ENCODE results near the gene ALX4.
A peak's percentile ranks its signal among the peaks of the same experiment; 100 is the strongest.

Gene ALX4

DNA sequence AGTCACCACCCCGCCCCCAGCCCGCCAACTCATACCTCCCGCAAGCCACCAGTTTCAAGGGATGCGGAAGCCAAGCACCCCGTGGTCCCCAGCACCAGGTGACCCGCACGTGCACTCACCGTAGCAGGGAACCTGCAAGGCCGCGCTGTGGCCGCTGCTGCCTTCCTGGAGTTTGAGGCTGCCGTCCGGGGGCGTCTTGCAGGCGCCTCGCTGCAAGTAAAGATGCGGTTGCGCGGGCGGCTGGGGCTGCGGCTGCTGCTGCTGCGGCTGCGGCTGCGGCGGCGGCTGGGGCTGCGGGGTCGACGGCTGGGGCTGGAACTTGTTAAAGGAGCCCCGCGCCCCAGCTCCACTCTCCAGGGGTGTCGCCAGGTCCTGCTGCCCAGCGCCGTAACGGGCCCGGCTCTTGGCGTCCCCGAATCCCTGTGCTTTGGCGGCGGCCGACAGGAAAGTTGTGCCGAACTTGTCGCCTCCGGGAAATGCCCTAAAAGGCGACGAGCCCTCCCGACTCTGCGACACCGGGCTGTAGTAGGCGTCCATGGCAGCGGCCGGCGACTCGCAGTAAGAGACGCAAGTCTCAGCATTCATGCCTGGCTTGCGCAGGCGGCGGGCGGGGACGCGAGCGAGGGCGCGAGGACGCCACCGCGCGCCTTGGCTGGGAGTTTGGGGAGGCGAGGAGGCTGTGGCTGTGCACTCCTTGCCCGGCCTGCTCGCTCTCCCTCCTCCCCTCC is at the start of gene ALX4:
ALX4 (minus strand) TSS at position 662 of the 728 bp plus-strand sequence; CDS start at position 585, 77 bp downstream.
- H3K36me3 Mint-ChIP-seq (ENCODE audit: low read depth): no peaks in the 10 kb centered on the region
- H3K4me1 Mint-ChIP-seq (ENCODE audit: low read depth): peaks cover 23% of the 10 kb centered on the region
- H3K9me3 Mint-ChIP-seq: no peaks in the 10 kb centered on the region
- no peak within 1 kb of the TSS for H3K27ac Mint-ChIP-seq
- peak within 1 kb of the TSS; percentile 7 for H3K4me3 Mint-ChIP-seq
- H3K27me3 Mint-ChIP-seq: peaks cover 86% of the 10 kb centered on the region

DNA sequence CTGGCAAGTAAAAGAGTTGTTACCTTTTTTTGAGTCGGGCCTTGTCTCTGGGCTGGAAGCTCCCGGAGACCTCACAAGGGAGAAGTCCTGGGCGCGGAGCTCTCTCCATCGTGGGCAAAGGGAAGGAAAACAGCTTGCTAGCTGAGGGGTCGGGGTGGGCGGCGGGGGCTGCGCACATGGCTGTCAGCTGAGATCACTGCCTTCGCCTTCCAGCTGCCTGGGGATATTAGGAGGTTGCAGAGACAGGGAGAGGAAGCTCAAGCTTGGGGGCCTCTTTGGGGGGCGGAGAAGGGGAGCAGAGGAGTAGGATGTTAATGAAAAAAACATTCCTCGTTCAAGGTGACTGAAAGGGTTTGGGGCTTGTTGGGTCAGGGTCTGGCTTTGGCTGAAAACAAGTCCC is 49.2 kb upstream of the ALX4 start:
- Mint-ChIP-seq H3K27ac (no peak overlapping the region), H3K4me1 (ENCODE audit: low read depth) (no peaks in the 10 kb centered on the region), H3K36me3 (ENCODE audit: low read depth) (no peaks in the 10 kb centered on the region), H3K27me3 (peaks cover 22% of the 10 kb centered on the region), H3K9me3 (no peaks in the 10 kb centered on the region), H3K4me3 (no peak overlapping the region)

DNA sequence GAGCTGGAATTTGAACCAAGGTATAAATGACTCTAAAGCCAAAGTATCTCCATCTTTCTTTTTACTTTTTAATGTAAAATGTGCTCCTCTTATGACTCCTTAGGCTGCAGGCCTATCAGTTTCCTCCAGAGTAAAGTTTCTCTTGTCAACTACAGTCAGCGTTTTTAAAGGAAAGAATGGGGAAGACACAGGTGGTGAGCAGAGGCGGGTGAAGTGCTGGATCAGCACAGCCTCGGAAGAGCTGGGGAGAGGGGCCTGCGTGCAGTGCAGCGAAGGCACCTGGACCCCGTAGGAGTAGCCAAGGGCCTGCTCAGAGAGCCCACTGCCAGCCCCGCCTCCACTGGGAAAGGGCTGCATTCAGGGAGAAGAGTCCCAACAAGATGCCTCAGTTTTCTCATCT is 48.8 kb upstream of the ALX4 start:
- H3K4me3 Mint-ChIP-seq: no peak overlapping the region
- no peaks in the 10 kb centered on the region for H3K36me3 Mint-ChIP-seq (ENCODE audit: low read depth)
- peaks cover 22% of the 10 kb centered on the region for H3K27me3 Mint-ChIP-seq
- H3K4me1 Mint-ChIP-seq (ENCODE audit: low read depth): no peaks in the 10 kb centered on the region
- H3K27ac Mint-ChIP-seq: no peak overlapping the region
- no peaks in the 10 kb centered on the region for H3K9me3 Mint-ChIP-seq

- H3K4me1 Mint-ChIP-seq (ENCODE audit: low read depth): no peaks in the 10 kb centered on the region
- no peaks in the 10 kb centered on the region for H3K36me3 Mint-ChIP-seq (ENCODE audit: low read depth)
- no peaks in the 10 kb centered on the region for H3K9me3 Mint-ChIP-seq
- H3K4me3 Mint-ChIP-seq: no peak overlapping the region
- peaks cover 20% of the 10 kb centered on the region for H3K27me3 Mint-ChIP-seq
- H3K27ac Mint-ChIP-seq: no peak overlapping the region
These were observed 47.8 kb upstream of the ALX4 start for GRCh38 chr11:44357711-44358110.

GRCh38 chr11:44356351-44356750 is 46.4 kb upstream of the ALX4 start:
- H3K4me1 Mint-ChIP-seq (ENCODE audit: low read depth): no peaks in the 10 kb centered on the region
- peaks cover 24% of the 10 kb centered on the region for H3K27me3 Mint-ChIP-seq
- no peak overlapping the region for H3K27ac Mint-ChIP-seq
- no peaks in the 10 kb centered on the region for H3K36me3 Mint-ChIP-seq (ENCODE audit: low read depth)
- H3K4me3 Mint-ChIP-seq: no peak overlapping the region
- H3K9me3 Mint-ChIP-seq: no peaks in the 10 kb centered on the region

DNA sequence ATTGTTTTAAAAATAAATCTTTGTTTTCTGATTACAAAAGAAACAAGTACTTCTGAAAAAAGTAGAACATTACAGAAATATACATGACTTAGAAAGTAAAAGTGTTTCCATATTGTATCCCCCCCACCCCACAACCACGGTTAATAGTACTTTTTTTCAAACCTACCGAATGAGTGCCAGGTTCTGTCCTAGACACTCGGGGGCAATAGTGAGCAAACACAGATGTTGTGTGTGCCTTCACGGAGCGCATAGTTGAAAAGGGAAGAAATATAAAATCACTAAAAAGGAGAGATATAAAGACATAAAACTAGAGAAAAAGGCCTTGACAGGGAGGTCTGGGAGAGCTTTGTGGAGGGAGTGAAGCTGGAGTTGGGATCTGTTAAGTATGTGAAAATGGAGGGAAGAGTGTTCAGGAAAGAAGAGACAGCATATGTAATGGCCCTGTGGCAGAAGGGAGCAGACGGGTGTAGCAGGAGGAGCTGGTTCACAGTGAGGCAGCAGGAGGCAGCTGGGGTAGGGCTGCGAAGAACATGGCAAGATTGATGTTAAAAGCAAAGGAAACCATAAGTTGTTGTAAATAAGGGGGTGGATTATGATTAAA is 42.1 kb upstream of the ALX4 start:
- Mint-ChIP-seq H3K4me1 (ENCODE audit: low read depth) (peaks cover 4% of the 10 kb centered on the region), H3K4me3 (no peak overlapping the region), H3K27ac (no peak overlapping the region), H3K27me3 (peaks cover 29% of the 10 kb centered on the region), H3K9me3 (no peaks in the 10 kb centered on the region), H3K36me3 (ENCODE audit: low read depth) (no peaks in the 10 kb centered on the region)

DNA sequence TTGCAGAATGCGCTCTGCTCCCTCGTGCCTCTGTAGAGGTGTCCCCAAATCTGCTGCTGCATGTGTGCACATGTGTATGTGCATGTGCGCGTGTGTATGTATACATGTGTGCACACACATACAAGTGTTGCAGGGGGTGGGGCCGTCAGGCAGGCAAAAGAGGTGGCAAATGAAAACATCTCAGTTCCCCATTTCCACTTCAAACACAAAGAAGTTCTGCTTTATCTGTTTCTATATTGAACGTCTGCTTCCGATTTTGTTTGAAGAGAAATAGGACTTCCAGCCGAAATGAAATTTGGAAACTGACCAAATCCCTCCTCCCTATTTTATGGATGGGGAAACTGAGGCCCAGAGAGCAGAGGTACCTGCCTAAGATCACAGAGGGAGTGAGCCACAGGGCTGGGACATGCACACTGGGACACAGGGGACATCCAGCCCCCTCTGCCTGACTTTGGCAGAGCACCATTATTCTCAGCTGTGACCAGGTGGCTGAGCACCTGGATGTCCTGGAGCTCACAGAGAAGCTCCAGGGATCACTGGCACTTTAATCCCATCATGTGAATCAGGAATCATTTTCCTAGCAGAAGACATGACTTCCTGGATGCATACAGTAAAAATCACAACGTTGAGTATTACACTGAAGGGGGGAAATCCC is 41.2 kb upstream of the ALX4 start:
- Mint-ChIP-seq H3K9me3 (no peaks in the 10 kb centered on the region), H3K27ac (no peak overlapping the region), H3K27me3 (peaks cover 29% of the 10 kb centered on the region), H3K4me1 (ENCODE audit: low read depth) (peaks cover 4% of the 10 kb centered on the region), H3K4me3 (no peak overlapping the region), H3K36me3 (ENCODE audit: low read depth) (no peaks in the 10 kb centered on the region)

DNA sequence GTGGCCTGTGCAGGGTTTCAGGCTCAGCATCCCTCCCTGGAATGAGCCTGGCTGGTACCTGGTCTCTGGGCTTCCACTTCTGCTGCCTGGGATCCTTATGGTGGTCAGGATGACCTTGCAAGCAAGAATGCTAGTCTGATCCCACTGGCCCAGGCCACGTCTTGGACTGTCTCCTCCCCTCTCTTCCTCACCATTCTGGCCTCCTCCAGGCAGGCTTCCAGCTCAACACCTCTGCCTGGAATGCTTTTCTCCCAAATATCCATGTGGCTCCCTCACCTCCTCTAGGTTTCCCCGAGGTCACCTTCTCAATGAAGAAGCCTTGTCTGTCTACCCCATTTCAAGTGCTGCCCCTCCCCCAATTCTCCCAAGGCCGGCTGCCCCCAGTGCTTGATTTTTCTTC is 39.4 kb upstream of the ALX4 start:
- H3K4me3 Mint-ChIP-seq: no peak overlapping the region
- no peaks in the 10 kb centered on the region for H3K9me3 Mint-ChIP-seq
- no peaks in the 10 kb centered on the region for H3K36me3 Mint-ChIP-seq (ENCODE audit: low read depth)
- H3K27ac Mint-ChIP-seq: no peak overlapping the region
- peaks cover 29% of the 10 kb centered on the region for H3K27me3 Mint-ChIP-seq
- H3K4me1 Mint-ChIP-seq (ENCODE audit: low read depth): peaks cover 4% of the 10 kb centered on the region

DNA sequence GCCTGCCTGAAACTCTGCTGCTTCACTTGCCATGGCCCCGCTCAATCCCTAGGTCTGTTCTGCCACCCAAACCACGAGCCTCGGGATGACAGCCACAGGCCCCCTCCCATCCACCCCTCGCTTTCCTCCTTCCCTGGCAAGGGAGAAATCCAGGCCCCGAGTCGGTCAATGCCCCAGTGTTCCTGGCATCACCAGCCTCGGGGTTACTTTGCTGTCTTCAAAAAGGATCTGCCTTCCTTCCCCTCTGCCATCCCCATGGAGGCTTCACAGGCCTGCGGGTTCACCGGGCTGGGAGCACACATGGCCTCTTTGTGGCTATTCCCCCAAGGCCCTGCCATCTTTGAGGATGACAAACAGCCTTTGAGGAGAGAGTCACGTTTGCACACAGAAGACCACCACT is 38.8 kb upstream of the ALX4 start:
- Mint-ChIP-seq H3K9me3 (no peaks in the 10 kb centered on the region), H3K4me3 (no peak overlapping the region), H3K27me3 (peaks cover 29% of the 10 kb centered on the region), H3K36me3 (ENCODE audit: low read depth) (no peaks in the 10 kb centered on the region), H3K4me1 (ENCODE audit: low read depth) (peaks cover 4% of the 10 kb centered on the region), H3K27ac (no peak overlapping the region)

DNA sequence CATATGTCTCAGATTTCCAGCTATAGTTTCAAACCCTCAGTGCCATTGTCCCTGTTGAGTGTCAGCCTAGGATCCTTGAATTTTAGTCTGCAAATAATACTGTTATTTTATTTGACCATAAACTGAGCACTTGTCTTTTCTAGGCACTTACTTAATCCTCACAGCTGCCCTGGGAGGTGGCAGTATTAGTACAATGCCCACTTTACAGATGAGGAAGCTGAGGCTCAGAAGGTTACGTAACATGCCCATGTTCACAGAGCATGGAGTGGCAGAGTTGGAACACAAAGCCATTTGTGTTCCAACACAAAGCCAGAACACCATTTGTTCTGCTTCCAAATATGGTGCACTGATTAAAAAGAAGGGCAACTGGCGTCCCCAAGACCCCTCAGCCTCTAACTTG is 38.2 kb upstream of the ALX4 start:
- Mint-ChIP-seq H3K27ac (no peak overlapping the region), H3K9me3 (no peaks in the 10 kb centered on the region), H3K4me1 (ENCODE audit: low read depth) (peaks cover 4% of the 10 kb centered on the region), H3K36me3 (ENCODE audit: low read depth) (no peaks in the 10 kb centered on the region), H3K27me3 (peaks cover 29% of the 10 kb centered on the region), H3K4me3 (no peak overlapping the region)

DNA sequence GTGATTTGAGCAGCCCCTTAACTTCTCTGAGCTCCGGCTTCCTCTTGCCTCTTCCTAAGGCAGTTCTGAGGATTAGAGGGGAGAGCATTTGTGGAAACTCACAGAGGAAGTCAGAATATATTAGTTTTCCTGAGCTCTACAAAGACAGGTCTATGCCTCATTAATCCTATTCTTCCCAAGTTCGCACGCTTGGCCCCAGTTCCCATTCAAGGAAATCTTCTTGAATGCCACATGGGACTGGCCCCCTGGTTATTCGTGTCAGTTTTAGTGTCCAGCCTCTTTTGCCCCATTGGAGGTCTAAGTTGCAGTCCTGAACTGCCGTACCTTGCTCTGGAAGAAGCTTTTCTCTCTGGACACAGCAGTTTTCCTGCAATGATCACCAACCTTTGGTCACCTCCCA is 37.6 kb upstream of the ALX4 start:
- Mint-ChIP-seq H3K9me3 (no peaks in the 10 kb centered on the region), H3K4me3 (no peak overlapping the region), H3K4me1 (ENCODE audit: low read depth) (peaks cover 4% of the 10 kb centered on the region), H3K36me3 (ENCODE audit: low read depth) (no peaks in the 10 kb centered on the region), H3K27ac (no peak overlapping the region), H3K27me3 (peaks cover 29% of the 10 kb centered on the region)

DNA sequence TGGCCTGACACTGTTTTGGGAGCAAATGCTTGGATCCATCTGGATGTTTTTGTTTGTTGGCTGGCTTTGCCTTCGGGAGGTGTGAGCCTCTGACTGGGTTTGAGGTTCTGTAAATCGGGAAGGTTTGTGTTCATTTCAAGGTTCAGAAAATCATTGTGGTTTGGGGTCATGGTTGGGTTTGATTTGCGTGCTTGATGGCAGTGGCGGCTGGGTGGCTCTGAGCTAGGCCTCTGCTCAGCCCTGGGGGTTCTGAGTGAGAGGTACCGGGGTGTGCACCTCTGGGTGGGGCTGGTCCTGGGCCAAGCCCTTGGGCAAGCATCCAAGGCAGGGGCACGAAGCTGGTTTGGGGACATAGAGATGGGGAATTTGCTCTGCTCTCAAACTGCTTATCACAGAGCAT is 37.0 kb upstream of the ALX4 start:
- Mint-ChIP-seq H3K4me3 (no peak overlapping the region), H3K27me3 (peaks cover 27% of the 10 kb centered on the region), H3K4me1 (ENCODE audit: low read depth) (peaks cover 4% of the 10 kb centered on the region), H3K36me3 (ENCODE audit: low read depth) (no peaks in the 10 kb centered on the region), H3K9me3 (no peaks in the 10 kb centered on the region), H3K27ac (no peak overlapping the region)

GRCh38 chr11:44345781-44346180 is 35.8 kb upstream of the ALX4 start:
- H3K27me3 Mint-ChIP-seq: peaks cover 20% of the 10 kb centered on the region
- peaks cover 3% of the 10 kb centered on the region for H3K4me1 Mint-ChIP-seq (ENCODE audit: low read depth)
- H3K9me3 Mint-ChIP-seq: no peaks in the 10 kb centered on the region
- H3K36me3 Mint-ChIP-seq (ENCODE audit: low read depth): no peaks in the 10 kb centered on the region
- no peak overlapping the region for H3K27ac Mint-ChIP-seq
- no peak overlapping the region for H3K4me3 Mint-ChIP-seq

GRCh38 chr11:44344921-44345320 is 35.0 kb upstream of the ALX4 start:
- no peak overlapping the region for H3K4me3 Mint-ChIP-seq
- peaks cover 15% of the 10 kb centered on the region for H3K27me3 Mint-ChIP-seq
- no peaks in the 10 kb centered on the region for H3K36me3 Mint-ChIP-seq (ENCODE audit: low read depth)
- H3K27ac Mint-ChIP-seq: no peak overlapping the region
- H3K9me3 Mint-ChIP-seq: no peaks in the 10 kb centered on the region
- no peaks in the 10 kb centered on the region for H3K4me1 Mint-ChIP-seq (ENCODE audit: low read depth)

DNA sequence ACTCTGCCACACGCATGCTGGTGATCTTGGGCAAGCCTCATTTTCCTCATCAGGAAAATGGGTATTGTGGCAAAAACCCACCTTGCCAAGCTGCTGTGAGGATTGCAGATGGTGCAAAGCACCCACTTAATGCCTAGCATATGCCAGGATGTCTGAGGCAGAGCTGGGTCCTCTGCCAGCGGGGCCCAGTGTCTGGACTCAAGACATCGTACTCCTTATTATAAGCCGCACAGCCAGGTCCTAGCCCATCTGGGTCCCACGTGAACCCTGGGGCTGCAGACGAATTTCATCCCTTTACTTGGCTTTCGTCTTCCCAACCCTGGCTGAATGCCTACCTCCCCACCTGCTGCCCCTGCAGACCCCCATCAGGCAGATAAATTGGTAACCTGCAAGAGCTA is 34.5 kb upstream of the ALX4 start:
- no peaks in the 10 kb centered on the region for H3K9me3 Mint-ChIP-seq
- no peak overlapping the region for H3K4me3 Mint-ChIP-seq
- H3K27ac Mint-ChIP-seq: no peak overlapping the region
- no peaks in the 10 kb centered on the region for H3K36me3 Mint-ChIP-seq (ENCODE audit: low read depth)
- H3K4me1 Mint-ChIP-seq (ENCODE audit: low read depth): no peaks in the 10 kb centered on the region
- peaks cover 11% of the 10 kb centered on the region for H3K27me3 Mint-ChIP-seq
